SK-N-SH treated with all-trans-retinoic acid at 6 μM for 48 hours (cell line): ENCODE results near the gene ATP8A1.

Source experiments
- ARNTL ChIP-seq: fragments of 450-650 bp; formaldehyde crosslinking; IDR thresholded peaks from 2 replicates; pipeline ENCODE4 v1.5.0; 2020; ENCODE audit warnings: low read depth, mild to moderate bottlenecking, moderate library complexity, borderline replicate concordance
- ESRRG ChIP-seq: fragments of 250-450 bp; sonication (Bioruptor Pico); IDR thresholded peaks from 2 replicates; pipeline ENCODE4 v1.6.1; 2021; ENCODE audit warnings: mild to moderate bottlenecking
- ISL1 ChIP-seq: fragments of 250-450 bp; sonication (Bioruptor Pico); IDR thresholded peaks from 2 replicates; pipeline ENCODE4 v2.1.2; 2022; ENCODE audit warnings: mild to moderate bottlenecking, moderate library complexity
- OSR1 ChIP-seq: fragments of 250-450 bp; sonication (Bioruptor Pico); IDR thresholded peaks from 2 replicates; pipeline ENCODE4 v1.8.0; 2022; ENCODE audit warnings: moderate library complexity, mild to moderate bottlenecking, inconsistent platforms
- PATZ1 ChIP-seq: fragments of 250-450 bp; sonication (Bioruptor Pico); IDR thresholded peaks from 2 replicates; pipeline ENCODE4 v1.8.0; 2020; ENCODE audit warnings: mild to moderate bottlenecking, moderate library complexity, borderline replicate concordance
- RARB ChIP-seq: fragments of 250-450 bp; sonication (Bioruptor Pico); IDR thresholded peaks from 2 replicates; pipeline ENCODE4 v1.8.0; 2021; ENCODE audit warnings: mild to moderate bottlenecking, moderate library complexity
- ZC3H10 ChIP-seq: fragments of 250-450 bp; sonication (Bioruptor Pico); IDR thresholded peaks from 2 replicates; pipeline ENCODE4 v1.5.1; 2021; ENCODE audit warnings: mild to moderate bottlenecking, moderate library complexity
- ZFP30 ChIP-seq: fragments of 450-650 bp; formaldehyde crosslinking; IDR thresholded peaks from 2 replicates; pipeline ENCODE4 v1.5.0; 2022; ENCODE audit warnings: mild to moderate bottlenecking, moderate library complexity
- TF ChIP-seq, protein P1 (sequence below): fragments of 250-450 bp; sonication (Bioruptor Pico); IDR thresholded peaks from 2 replicates; pipeline ENCODE4 v1.8.0; 2021; ENCODE audit warnings: low read depth, mild to moderate bottlenecking, moderate library complexity, borderline replicate concordance

DNA sequence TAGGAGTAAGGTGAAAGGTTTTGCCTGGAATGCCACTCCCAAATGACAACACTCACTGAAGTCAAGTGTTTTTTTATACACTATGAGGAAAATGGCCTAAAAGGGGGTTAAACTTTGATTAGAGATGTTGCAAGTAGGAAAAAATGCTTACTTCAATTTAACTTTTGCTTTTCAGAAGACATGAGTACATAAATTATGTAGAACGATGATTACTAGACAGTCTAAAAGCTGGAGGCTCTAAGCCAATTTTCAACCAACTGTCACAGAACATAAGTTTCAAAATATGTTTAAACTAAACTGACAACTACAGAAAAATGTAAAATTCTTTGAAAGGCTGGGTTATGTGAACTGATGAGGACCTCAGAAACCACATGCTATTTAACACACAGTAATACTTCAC is 176.2 kb downstream of the ATP8A1 start:
- TF ChIP-seq ZC3H10 (CRISPR knock-in tag) (peak; percentile 73), ARNTL (no peak), PATZ1 (no peak), ESRRG (no peak), OSR1 (CRISPR knock-in tag) (no peak), ISL1 (CRISPR knock-in tag) (peak; percentile 91), RARB (0 out of 2 replicates have a peak, but pooled peaks have one; percentile 72), ZFP30 (CRISPR knock-in tag) (no peak)
- TF ChIP-seq, protein P1, sequence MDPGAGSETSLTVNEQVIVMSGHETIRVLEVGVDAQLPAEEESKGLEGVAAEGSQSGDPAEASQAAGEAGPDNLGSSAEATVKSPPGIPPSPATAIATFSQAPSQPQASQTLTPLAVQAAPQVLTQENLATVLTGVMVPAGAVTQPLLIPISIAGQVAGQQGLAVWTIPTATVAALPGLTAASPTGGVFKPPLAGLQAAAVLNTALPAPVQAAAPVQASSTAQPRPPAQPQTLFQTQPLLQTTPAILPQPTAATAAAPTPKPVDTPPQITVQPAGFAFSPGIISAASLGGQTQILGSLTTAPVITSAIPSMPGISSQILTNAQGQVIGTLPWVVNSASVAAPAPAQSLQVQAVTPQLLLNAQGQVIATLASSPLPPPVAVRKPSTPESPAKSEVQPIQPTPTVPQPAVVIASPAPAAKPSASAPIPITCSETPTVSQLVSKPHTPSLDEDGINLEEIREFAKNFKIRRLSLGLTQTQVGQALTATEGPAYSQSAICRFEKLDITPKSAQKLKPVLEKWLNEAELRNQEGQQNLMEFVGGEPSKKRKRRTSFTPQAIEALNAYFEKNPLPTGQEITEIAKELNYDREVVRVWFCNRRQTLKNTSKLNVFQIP (CRISPR knock-in tag), result no peak
